C4-2B (cell line): Measurements from ENCODE around the gene ZNF775.

Experiments
- ZFX ChIP-seq: fragments of 450-650 bp; IDR thresholded peaks from 2 replicates; pipeline ENCODE4 v1.6.1; 2017
- TF ChIP-seq, protein P1 (sequence below): fragments of 450-650 bp; conservative IDR thresholded peaks from 2 replicates; pipeline ENCODE4 v1.5.1; 2017; ENCODE audit warnings: mild to moderate bottlenecking

DNA sequence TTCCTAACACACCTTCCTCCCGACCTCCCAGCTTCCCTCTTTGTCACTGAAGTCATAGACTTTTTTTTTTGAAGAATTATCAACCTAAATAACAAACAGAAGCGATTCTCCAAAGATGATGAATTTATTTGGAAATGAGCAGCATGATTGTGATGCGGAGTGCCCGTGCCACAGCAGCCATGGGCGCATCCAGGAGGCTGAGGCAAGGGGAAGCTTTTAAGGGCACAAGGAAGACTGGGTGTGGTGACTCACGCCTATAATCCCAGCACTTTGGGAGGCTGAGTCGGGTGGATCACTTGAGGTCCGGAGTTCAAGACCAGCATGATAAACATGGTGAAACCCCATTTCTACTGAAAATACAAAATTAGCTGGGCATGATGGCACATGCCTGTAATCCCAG, 55.1 kb downstream of the ZNF775 start:
- TF ChIP-seq, protein P1, sequence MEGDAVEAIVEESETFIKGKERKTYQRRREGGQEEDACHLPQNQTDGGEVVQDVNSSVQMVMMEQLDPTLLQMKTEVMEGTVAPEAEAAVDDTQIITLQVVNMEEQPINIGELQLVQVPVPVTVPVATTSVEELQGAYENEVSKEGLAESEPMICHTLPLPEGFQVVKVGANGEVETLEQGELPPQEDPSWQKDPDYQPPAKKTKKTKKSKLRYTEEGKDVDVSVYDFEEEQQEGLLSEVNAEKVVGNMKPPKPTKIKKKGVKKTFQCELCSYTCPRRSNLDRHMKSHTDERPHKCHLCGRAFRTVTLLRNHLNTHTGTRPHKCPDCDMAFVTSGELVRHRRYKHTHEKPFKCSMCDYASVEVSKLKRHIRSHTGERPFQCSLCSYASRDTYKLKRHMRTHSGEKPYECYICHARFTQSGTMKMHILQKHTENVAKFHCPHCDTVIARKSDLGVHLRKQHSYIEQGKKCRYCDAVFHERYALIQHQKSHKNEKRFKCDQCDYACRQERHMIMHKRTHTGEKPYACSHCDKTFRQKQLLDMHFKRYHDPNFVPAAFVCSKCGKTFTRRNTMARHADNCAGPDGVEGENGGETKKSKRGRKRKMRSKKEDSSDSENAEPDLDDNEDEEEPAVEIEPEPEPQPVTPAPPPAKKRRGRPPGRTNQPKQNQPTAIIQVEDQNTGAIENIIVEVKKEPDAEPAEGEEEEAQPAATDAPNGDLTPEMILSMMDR, result no peak
- no peak for TF ChIP-seq ZFX
